ENCODE measurements around the gene CCDC146. TPM values are rescaled to one million over a fixed set of nuclear protein-coding genes. Genes with fewer than 3 reads are reported as not detected.

Gene CCDC146
- polyA plus RNA-seq, 1 experiment: 8.8 TPM

DNA sequence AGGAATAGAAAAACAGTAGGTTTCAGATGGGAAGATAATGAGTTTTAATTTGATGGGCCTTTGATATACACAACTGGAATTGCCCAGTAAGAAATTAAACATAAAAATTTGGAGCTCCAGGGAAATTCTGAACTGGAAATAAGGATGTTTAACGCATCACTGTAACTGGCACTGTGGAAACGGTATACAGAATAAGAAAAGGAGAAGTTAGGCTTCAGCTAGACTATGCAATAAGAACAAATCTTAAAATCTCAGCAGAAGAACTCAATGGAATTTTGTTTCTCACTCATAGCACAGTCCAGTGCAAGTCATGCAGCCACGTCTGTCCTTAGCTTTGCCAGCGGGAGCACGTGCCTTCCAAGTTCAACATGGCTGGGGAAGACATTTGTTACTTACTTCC is 130.1 kb downstream of the CCDC146 start:
- H3K27ac ChIP-seq (ENCODE audit: low read depth, low read length): no peak overlapping the region
- no peak overlapping the region for H3K4me3 ChIP-seq (ENCODE audit: low read depth, low read length)
- TF ChIP-seq, protein P1, sequence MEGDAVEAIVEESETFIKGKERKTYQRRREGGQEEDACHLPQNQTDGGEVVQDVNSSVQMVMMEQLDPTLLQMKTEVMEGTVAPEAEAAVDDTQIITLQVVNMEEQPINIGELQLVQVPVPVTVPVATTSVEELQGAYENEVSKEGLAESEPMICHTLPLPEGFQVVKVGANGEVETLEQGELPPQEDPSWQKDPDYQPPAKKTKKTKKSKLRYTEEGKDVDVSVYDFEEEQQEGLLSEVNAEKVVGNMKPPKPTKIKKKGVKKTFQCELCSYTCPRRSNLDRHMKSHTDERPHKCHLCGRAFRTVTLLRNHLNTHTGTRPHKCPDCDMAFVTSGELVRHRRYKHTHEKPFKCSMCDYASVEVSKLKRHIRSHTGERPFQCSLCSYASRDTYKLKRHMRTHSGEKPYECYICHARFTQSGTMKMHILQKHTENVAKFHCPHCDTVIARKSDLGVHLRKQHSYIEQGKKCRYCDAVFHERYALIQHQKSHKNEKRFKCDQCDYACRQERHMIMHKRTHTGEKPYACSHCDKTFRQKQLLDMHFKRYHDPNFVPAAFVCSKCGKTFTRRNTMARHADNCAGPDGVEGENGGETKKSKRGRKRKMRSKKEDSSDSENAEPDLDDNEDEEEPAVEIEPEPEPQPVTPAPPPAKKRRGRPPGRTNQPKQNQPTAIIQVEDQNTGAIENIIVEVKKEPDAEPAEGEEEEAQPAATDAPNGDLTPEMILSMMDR (IDR thresholded peaks at IDR 0.05; ENCODE audit: low read depth, low read length): no peak
- ChIA-PET POLR2A (interaction anchor here (1.2 kb wide), 1 partner anchor 130 kb away, joined by 3 read pairs; the partner anchor contains the start of gene CCDC146), CTCF (interaction anchor here (1.4 kb wide), 1 partner anchor 23 kb away, joined by 3 read pairs; no protein-coding TSS in a partner anchor)
- no peaks in the 10 kb centered on the region for H3K27me3 ChIP-seq (ENCODE audit: control insufficient read depth, insufficient read depth, low read length)
- no peak for DNase-seq (ENCODE audit: low read depth, low spot score)
- H3K9me3 ChIP-seq (ENCODE audit: control insufficient read depth, insufficient read depth, low read length): no peaks in the 10 kb centered on the region

DNA sequence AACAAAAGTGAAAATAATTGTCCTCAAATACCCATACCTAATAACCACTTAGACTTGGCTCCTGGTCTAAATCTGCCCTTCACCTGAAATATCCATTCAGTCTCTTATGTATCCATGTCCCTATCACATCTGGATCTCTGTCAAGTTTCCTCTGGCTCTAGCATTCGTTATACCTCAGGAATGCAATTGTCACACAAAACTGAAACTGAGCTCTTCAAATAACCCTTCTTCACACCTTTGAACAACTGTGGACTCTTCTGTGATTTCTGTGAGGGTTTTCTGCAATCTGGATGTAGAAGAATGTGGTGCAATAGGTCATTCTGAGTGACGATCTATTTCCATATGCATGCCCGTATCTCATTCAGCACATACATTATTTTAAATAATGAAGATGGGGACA is 130.7 kb downstream of the CCDC146 start:
- H3K9me3 ChIP-seq (ENCODE audit: control insufficient read depth, insufficient read depth, low read length): no peaks in the 10 kb centered on the region
- TF ChIP-seq, protein P1 (IDR thresholded peaks at IDR 0.05; ENCODE audit: low read depth, low read length): no peak
- no peak overlapping the region for H3K27ac ChIP-seq (ENCODE audit: low read depth, low read length)
- H3K4me3 ChIP-seq (ENCODE audit: low read depth, low read length): no peak overlapping the region
- ChIA-PET CTCF (interaction anchor here (1.4 to 2.9 kb wide), 2 partner anchors 23 to 79 kb away, joined by 3 to 14 read pairs; no protein-coding TSS in a partner anchor), POLR2A (interaction anchor here (1.2 to 2.1 kb wide), 2 partner anchors 23 to 131 kb away, joined by 3 to 21 read pairs; partner anchors contain the start of gene CCDC146)
- no peak for DNase-seq (ENCODE audit: low read depth, low spot score)
- no peaks in the 10 kb centered on the region for H3K27me3 ChIP-seq (ENCODE audit: control insufficient read depth, insufficient read depth, low read length)

- Histone ChIP-seq H3K27ac (ENCODE audit: low read depth, low read length) (peak overlapping the region; percentile 91), H3K27me3 (ENCODE audit: control insufficient read depth, insufficient read depth, low read length) (no peaks in the 10 kb centered on the region), H3K4me3 (ENCODE audit: low read depth, low read length) (no peak overlapping the region), H3K9me3 (ENCODE audit: control insufficient read depth, insufficient read depth, low read length) (no peaks in the 10 kb centered on the region)
- CTCF ChIA-PET: interaction anchor here (1.3 to 2.9 kb wide), 2 partner anchors 78 to 397 kb away, joined by 4 to 14 read pairs; no protein-coding TSS in a partner anchor
- peak; percentile 42 for DNase-seq (ENCODE audit: low read depth, low spot score)
- POLR2A ChIA-PET: interaction anchor here (0.6 to 2.1 kb wide), 5 partner anchors 21 to 895 kb away, joined by 3 to 21 read pairs (median 8); partner anchors contain the start of gene FGL2
- TF ChIP-seq, protein P1 (IDR thresholded peaks at IDR 0.05; ENCODE audit: low read depth, low read length): no peak
These were observed 132.0 kb downstream of the CCDC146 start for GRCh38 chr7:77254429-77254828.

GRCh38 chr7:77254915-77255314 is 132.5 kb downstream of the CCDC146 start:
- ChIA-PET CTCF (interaction anchor here (1.3 to 2.9 kb wide), 2 partner anchors 77 to 397 kb away, joined by 4 to 14 read pairs; no protein-coding TSS in a partner anchor), POLR2A (interaction anchor here (1.2 to 2.1 kb wide), 4 partner anchors 21 to 77 kb away, joined by 6 to 21 read pairs (median 10); partner anchors contain the start of gene FGL2)
- no peak overlapping the region for H3K4me3 ChIP-seq (ENCODE audit: low read depth, low read length)
- no peaks in the 10 kb centered on the region for H3K9me3 ChIP-seq (ENCODE audit: control insufficient read depth, insufficient read depth, low read length)
- TF ChIP-seq, protein P1 (IDR thresholded peaks at IDR 0.05; ENCODE audit: low read depth, low read length): no peak
- H3K27ac ChIP-seq (ENCODE audit: low read depth, low read length): peak overlapping the region; percentile 55
- no peak for DNase-seq (ENCODE audit: low read depth, low spot score)
- H3K27me3 ChIP-seq (ENCODE audit: control insufficient read depth, insufficient read depth, low read length): no peaks in the 10 kb centered on the region

- TF ChIP-seq, protein P1 (IDR thresholded peaks at IDR 0.05; ENCODE audit: low read depth, low read length): no peak
- DNase-seq (ENCODE audit: low read depth, low spot score): peak; percentile 55
- Histone ChIP-seq H3K4me3 (ENCODE audit: low read depth, low read length) (no peak overlapping the region), H3K27me3 (ENCODE audit: control insufficient read depth, insufficient read depth, low read length) (no peaks in the 10 kb centered on the region), H3K9me3 (ENCODE audit: control insufficient read depth, insufficient read depth, low read length) (no peaks in the 10 kb centered on the region; the same call in 1 of the 2 replicates), H3K27ac (ENCODE audit: low read depth, low read length) (peak overlapping the region; percentile 12)
- POLR2A ChIA-PET: interaction anchor here (0.5 to 1.2 kb wide), 4 partner anchors 18 to 157 kb away, joined by 3 to 5 read pairs (median 4); partner anchors contain the start of gene FGL2
- CTCF ChIA-PET: interaction anchor here (0.6 to 2.8 kb wide), 4 partner anchors 11 to 186 kb away, joined by 5 to 22 read pairs (median 5); no protein-coding TSS in a partner anchor
These were observed 135.6 kb downstream of the CCDC146 start for GRCh38 chr7:77258014-77258413.
